Karpas-422 (cell line): ENCODE measurements around the gene NELFE. TPM values are rescaled to one million over a fixed set of nuclear protein-coding genes. Genes with fewer than 3 reads are reported as not detected.

ENCODE experiments used
- DNase-seq: peaks from one replicate; pipeline ENCODE4 v3.0.0-alpha.2; 2015
- H2AFZ ChIP-seq: fragments of 200-600 bp; sonication (generic); 2 replicates; pipeline ENCODE4 v1.6.1; 2014; ENCODE audit warnings: antibody characterized with exemption, low read length, mixed read lengths
- H3K27ac ChIP-seq: fragments of 200-600 bp; sonication (generic); 2 replicates; pipeline ENCODE4 v1.5.1; 2014; ENCODE audit warnings: mild to moderate bottlenecking, low read length, moderate library complexity
- H3K27me3 ChIP-seq: fragments of 200-600 bp; sonication (generic); 2 replicates; pipeline ENCODE4 v1.6.1; 2014; ENCODE audit warnings: low read length, mixed read lengths
- H3K36me3 ChIP-seq: fragments of 200-600 bp; sonication (generic); 2 replicates; pipeline ENCODE4 v1.6.1; 2014; ENCODE audit warnings: low read length, mixed read lengths; ENCODE audit not compliant: insufficient read depth
- H3K4me1 ChIP-seq: fragments of 200-600 bp; sonication (generic); 2 replicates; pipeline ENCODE4 v1.6.1; 2014; ENCODE audit warnings: mild to moderate bottlenecking, low read length, mixed read lengths
- H3K4me2 ChIP-seq: fragments of 200-600 bp; sonication (generic); 2 replicates; pipeline ENCODE4 v1.6.1; 2014; ENCODE audit warnings: low read length, low read depth, mild to moderate bottlenecking; ENCODE audit not compliant: poor library complexity, severe bottlenecking
- H3K4me3 ChIP-seq: fragments of 200-600 bp; sonication (generic); 2 replicates; pipeline ENCODE4 v1.5.1; 2014; ENCODE audit warnings: mild to moderate bottlenecking, antibody characterized with exemption, low read length, mixed read lengths
- H3K79me2 ChIP-seq: fragments of 200-600 bp; sonication (generic); 2 replicates; pipeline ENCODE4 v1.6.1; 2014; ENCODE audit warnings: mild to moderate bottlenecking, low read length, mixed read lengths
- H3K9ac ChIP-seq: fragments of 200-600 bp; sonication (generic); 2 replicates; pipeline ENCODE4 v1.6.0; 2014; ENCODE audit warnings: low read length
- H3K9me2 ChIP-seq: fragments of 200-600 bp; sonication (generic), shearing (Covaris generic); replicated peaks from 2 replicates; pipeline ENCODE4 v1.6.0; 2014; ENCODE audit warnings: mild to moderate bottlenecking, low read length, moderate library complexity; ENCODE audit not compliant: insufficient read depth
- H3K9me3 ChIP-seq: fragments of 300-700, 200-600 bp; sonication (generic); 2 replicates; pipeline ENCODE4 v1.6.1; 2014; ENCODE audit warnings: low read length, mixed read lengths
- H4K20me1 ChIP-seq: fragments of 200-600 bp; sonication (generic); 2 replicates; pipeline ENCODE4 v1.6.1; 2014; ENCODE audit warnings: mild to moderate bottlenecking, antibody characterized with exemption, low read length, low read depth; ENCODE audit not compliant: insufficient read depth
- total RNA-seq: library from RNA; depleted of rRNA; stranded (reverse); fragments of >200 nt; shearing (Covaris generic); gene quantifications from 2 replicates; pipeline ENCODE4 v1.2.3, GENCODE V29; 2014; ENCODE audit warnings: low replicate concordance

NELFE gene
- total RNA-seq, 1 experiment from 2014 or later: 56.3 TPM

GRCh38 chr6:31963921-31964320 is 5.2 kb upstream of the NELFE start:
- H3K27ac ChIP-seq: no peak overlapping the region
- no peak overlapping the region for H3K9ac ChIP-seq
- H3K27me3 ChIP-seq: no peaks in the 10 kb centered on the region
- no peak overlapping the region for H3K4me3 ChIP-seq
- no peak for DNase-seq
- peaks cover 11% of the 10 kb centered on the region for H3K4me1 ChIP-seq
- no peak overlapping the region for H2AFZ ChIP-seq
- no peaks in the 10 kb centered on the region for H3K9me3 ChIP-seq
- no peaks in the 10 kb centered on the region for H3K9me2 ChIP-seq
- peaks cover 8% of the 10 kb centered on the region; the same call in 1 of the 2 replicates for H3K36me3 ChIP-seq
- H3K4me2 ChIP-seq: no peak overlapping the region
- H3K79me2 ChIP-seq: peaks cover 20% of the 10 kb centered on the region
- no peaks in the 10 kb centered on the region for H4K20me1 ChIP-seq

- Histone ChIP-seq H3K4me3 (no peak overlapping the region), H2AFZ (no peak overlapping the region), H3K27ac (no peak overlapping the region), H3K36me3 (peaks cover 16% of the 10 kb centered on the region), H3K79me2 (peaks cover 41% of the 10 kb centered on the region), H3K9me2 (no peaks in the 10 kb centered on the region), H3K27me3 (no peaks in the 10 kb centered on the region), H3K9ac (no peak overlapping the region), H3K9me3 (no peaks in the 10 kb centered on the region), H4K20me1 (no peaks in the 10 kb centered on the region), H3K4me1 (peaks cover 20% of the 10 kb centered on the region), H3K4me2 (no peak overlapping the region)
- no peak for DNase-seq
These were observed 2.8 kb upstream of the NELFE start for GRCh38 chr6:31961616-31962015.

GRCh38 chr6:31958412-31958740 is 395 bp downstream of the NELFE start:
- peaks cover 43% of the 10 kb centered on the region for H3K79me2 ChIP-seq
- peak overlapping the region; percentile 98 for H3K4me3 ChIP-seq
- H3K4me2 ChIP-seq: peak overlapping the region; percentile 82
- no peaks in the 10 kb centered on the region for H3K9me2 ChIP-seq
- DNase-seq: no peak
- no peak overlapping the region; the same call in 1 of the 2 replicates for H3K27ac ChIP-seq
- peak overlapping the region; percentile 95 for H3K9ac ChIP-seq
- H2AFZ ChIP-seq: peak overlapping the region; percentile 87
- peaks cover 20% of the 10 kb centered on the region for H3K4me1 ChIP-seq
- peaks cover 18% of the 10 kb centered on the region for H3K36me3 ChIP-seq
- no peaks in the 10 kb centered on the region for H3K27me3 ChIP-seq
- H3K9me3 ChIP-seq: no peaks in the 10 kb centered on the region
- H4K20me1 ChIP-seq: no peaks in the 10 kb centered on the region

- H3K9ac ChIP-seq: no peak overlapping the region
- H3K4me2 ChIP-seq: no peak overlapping the region
- no peak overlapping the region for H3K27ac ChIP-seq
These were observed 2.0 kb downstream of the NELFE start for GRCh38 chr6:31956796-31957195.

GRCh38 chr6:31954511-31954910 is 4.3 kb downstream of the NELFE start:
- H3K4me3 ChIP-seq: no peak overlapping the region
- DNase-seq: no peak
- no peak overlapping the region for H3K27ac ChIP-seq
- H4K20me1 ChIP-seq: no peaks in the 10 kb centered on the region
- H3K9ac ChIP-seq: no peak overlapping the region
- H3K79me2 ChIP-seq: peaks cover 27% of the 10 kb centered on the region
- peaks cover 11% of the 10 kb centered on the region for H3K4me1 ChIP-seq
- H3K9me2 ChIP-seq: no peaks in the 10 kb centered on the region
- H3K36me3 ChIP-seq: peaks cover 23% of the 10 kb centered on the region
- H3K27me3 ChIP-seq: no peaks in the 10 kb centered on the region
- no peak overlapping the region for H2AFZ ChIP-seq
- H3K9me3 ChIP-seq: no peaks in the 10 kb centered on the region
- no peak overlapping the region for H3K4me2 ChIP-seq

More at GRCh38 chr6:31956796-31957195, 2.0 kb downstream of the NELFE start:
- no peaks in the 10 kb centered on the region for H3K9me3 ChIP-seq
- peaks cover 43% of the 10 kb centered on the region for H3K79me2 ChIP-seq
- H3K4me1 ChIP-seq: peaks cover 20% of the 10 kb centered on the region
- H4K20me1 ChIP-seq: no peaks in the 10 kb centered on the region
- no peak overlapping the region for H2AFZ ChIP-seq
- H3K4me3 ChIP-seq: no peak overlapping the region
- H3K27me3 ChIP-seq: no peaks in the 10 kb centered on the region
- H3K9me2 ChIP-seq: no peaks in the 10 kb centered on the region
- no peak for DNase-seq
- peaks cover 17% of the 10 kb centered on the region for H3K36me3 ChIP-seq

GRCh38 chr6:31952890-31953289 is 5.9 kb downstream of the NELFE start:
- Histone ChIP-seq H3K27me3 (no peaks in the 10 kb centered on the region), H3K36me3 (peaks cover 23% of the 10 kb centered on the region), H2AFZ (no peak overlapping the region), H4K20me1 (no peaks in the 10 kb centered on the region), H3K4me1 (peaks cover 6% of the 10 kb centered on the region), H3K9ac (no peak overlapping the region), H3K4me2 (no peak overlapping the region), H3K4me3 (no peak overlapping the region), H3K9me2 (no peaks in the 10 kb centered on the region), H3K79me2 (peaks cover 14% of the 10 kb centered on the region), H3K27ac (no peak overlapping the region), H3K9me3 (no peaks in the 10 kb centered on the region)
- no peak for DNase-seq

- H3K4me1 ChIP-seq: peaks cover under 1% of the 10 kb centered on the region; the same call in 1 of the 2 replicates
- no peak overlapping the region for H2AFZ ChIP-seq
- H3K4me3 ChIP-seq: no peak overlapping the region
- H3K36me3 ChIP-seq: peaks cover 22% of the 10 kb centered on the region
- no peak for DNase-seq
- H4K20me1 ChIP-seq: no peaks in the 10 kb centered on the region
- no peak overlapping the region for H3K27ac ChIP-seq
- H3K79me2 ChIP-seq: peaks cover 8% of the 10 kb centered on the region
- H3K9ac ChIP-seq: no peak overlapping the region
- no peaks in the 10 kb centered on the region for H3K27me3 ChIP-seq
- no peaks in the 10 kb centered on the region for H3K9me2 ChIP-seq
- no peak overlapping the region for H3K4me2 ChIP-seq
- H3K9me3 ChIP-seq: no peaks in the 10 kb centered on the region
These were observed 6.5 kb downstream of the NELFE start for GRCh38 chr6:31952140-31952805.

- Histone ChIP-seq H3K9me2 (no peaks in the 10 kb centered on the region), H3K4me1 (no peaks in the 10 kb centered on the region), H2AFZ (no peak overlapping the region), H3K9ac (no peak overlapping the region), H3K79me2 (no peaks in the 10 kb centered on the region), H3K4me2 (no peak overlapping the region), H3K27ac (no peak overlapping the region), H3K36me3 (0 out of 2 replicates have a peak, but pooled peaks cover 10% of the 10 kb centered on the region), H3K27me3 (no peaks in the 10 kb centered on the region), H3K9me3 (no peaks in the 10 kb centered on the region), H4K20me1 (no peaks in the 10 kb centered on the region), H3K4me3 (no peak overlapping the region)
- no peak for DNase-seq
These were observed 8.7 kb downstream of the NELFE start for GRCh38 chr6:31949926-31950548.
